ENCODE measurements around the gene ZCCHC8.

Gene ZCCHC8

GRCh38 chr12:122480753-122481152 lies 20.0 kb downstream of the ZCCHC8 start:
- TF ChIP-seq CTCF (IDR thresholded peaks at IDR 0.05) (no peak), ZFX (IDR thresholded peaks at IDR 0.05; ENCODE audit: borderline replicate concordance) (no peak)
- H3K27ac ChIP-seq: no peak overlapping the region

- TF ChIP-seq ZFX (IDR thresholded peaks at IDR 0.05; ENCODE audit: borderline replicate concordance): no peak
- TF ChIP-seq CTCF (IDR thresholded peaks at IDR 0.05): no peak
These were observed 26.4 kb downstream of the ZCCHC8 start for GRCh38 chr12:122474324-122474716.

GRCh38 chr12:122473543-122474323 lies 27.0 kb downstream of the ZCCHC8 start:
- peak overlapping the region; percentile 47 for H3K27ac ChIP-seq

More at GRCh38 chr12:122474324-122474716, 26.4 kb downstream of the ZCCHC8 start:
- H3K27ac ChIP-seq: peak overlapping the region; percentile 47; the same call in 1 of the 2 replicates

GRCh38 chr12:122471324-122472226 lies 29.2 kb downstream of the ZCCHC8 start:
- TF ChIP-seq CTCF (IDR thresholded peaks at IDR 0.05): peak; percentile 94
- TF ChIP-seq ZFX (IDR thresholded peaks at IDR 0.05; ENCODE audit: borderline replicate concordance): no peak
- H3K27ac ChIP-seq: peak overlapping the region; percentile 47

More at GRCh38 chr12:122473543-122474323, 27.0 kb downstream of the ZCCHC8 start:
- TF ChIP-seq ZFX (IDR thresholded peaks at IDR 0.05; ENCODE audit: borderline replicate concordance): no peak

- peak overlapping the region; percentile 47 for H3K27ac ChIP-seq
These were observed 30.2 kb downstream of the ZCCHC8 start for GRCh38 chr12:122470576-122470975.

- H3K27ac ChIP-seq: peak overlapping the region; percentile 47
These were observed 30.9 kb downstream of the ZCCHC8 start for GRCh38 chr12:122469856-122470255.

- TF ChIP-seq CTCF (IDR thresholded peaks at IDR 0.05) (no peak), ZFX (IDR thresholded peaks at IDR 0.05; ENCODE audit: borderline replicate concordance) (no peak)
- H3K27ac ChIP-seq: no peak overlapping the region
These were observed 32.7 kb downstream of the ZCCHC8 start for GRCh38 chr12:122467983-122468382.

GRCh38 chr12:122464317-122465042 lies 36.3 kb downstream of the ZCCHC8 start:
- peak overlapping the region; percentile 9; the same call in 1 of the 2 replicates for H3K27ac ChIP-seq

GRCh38 chr12:122460641-122461040 lies 40.1 kb downstream of the ZCCHC8 start:
- H3K27ac ChIP-seq: no peak overlapping the region
- TF ChIP-seq CTCF (IDR thresholded peaks at IDR 0.05) (no peak), ZFX (IDR thresholded peaks at IDR 0.05; ENCODE audit: borderline replicate concordance) (no peak)
